HG02885 (cell line): ENCODE data around the gene FBP2.
"Not testable (repeated sequence)": the region's sequence is repeated elsewhere in the genome, so short reads cannot be mapped to it uniquely, and the experiment has no call there.

Experiments used
- ATAC-seq: cut with Tn5 transposase; IDR thresholded peaks from one replicate; pipeline ENCODE4 v1.9.1; 2021; ENCODE audit warnings: mild to moderate bottlenecking; ENCODE audit not compliant: unreplicated experiment, poor library complexity

Gene FBP2

GRCh38 chr9:94566550-94566949 lies 27.1 kb downstream of the FBP2 start:
- ATAC-seq: no peak

DNA sequence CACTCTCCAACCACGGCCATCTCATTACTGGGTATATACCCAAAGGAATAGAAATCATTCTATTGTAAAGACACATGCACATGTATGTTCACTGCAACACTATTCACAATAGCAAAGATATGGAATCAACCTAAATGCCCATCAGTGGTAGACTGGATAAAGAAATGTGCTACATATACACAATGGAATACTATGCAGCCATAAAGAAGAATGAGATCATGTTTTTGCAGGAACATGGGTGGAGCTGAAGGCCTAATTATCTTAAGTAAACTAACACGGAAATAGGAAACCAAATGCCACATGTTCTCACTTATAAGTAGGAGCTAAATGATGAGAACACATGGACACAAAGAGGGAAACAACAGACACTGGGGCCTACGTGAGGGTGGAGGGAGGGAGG lies 29.3 kb downstream of the FBP2 start:
- not testable (repeated sequence) for ATAC-seq

- no peak for ATAC-seq
Observed at GRCh38 chr9:94563548-94563947, 30.1 kb downstream of the FBP2 start.

DNA sequence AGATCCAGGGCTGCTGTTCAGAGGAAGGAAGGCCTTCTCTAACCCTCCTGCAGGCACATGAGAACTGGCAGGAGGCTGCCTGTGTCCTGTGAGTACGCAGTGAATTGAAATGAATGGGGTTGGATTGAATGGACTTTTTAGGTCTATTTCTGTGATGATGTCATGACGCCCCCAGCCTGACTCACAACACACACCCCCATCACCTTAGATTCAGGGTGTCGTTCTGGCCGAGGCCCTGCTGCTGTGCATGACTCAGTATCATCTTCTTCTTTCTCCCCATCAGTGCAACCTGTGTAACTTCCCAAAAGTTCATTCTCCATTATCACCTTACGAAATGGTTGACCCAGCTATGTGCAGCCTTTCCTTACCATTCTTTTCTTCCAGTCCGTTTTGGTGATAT lies 33.4 kb downstream of the FBP2 start:
- no peak for ATAC-seq

GRCh38 chr9:94557376-94557775 lies 36.2 kb downstream of the FBP2 start:
- ATAC-seq: no peak

DNA sequence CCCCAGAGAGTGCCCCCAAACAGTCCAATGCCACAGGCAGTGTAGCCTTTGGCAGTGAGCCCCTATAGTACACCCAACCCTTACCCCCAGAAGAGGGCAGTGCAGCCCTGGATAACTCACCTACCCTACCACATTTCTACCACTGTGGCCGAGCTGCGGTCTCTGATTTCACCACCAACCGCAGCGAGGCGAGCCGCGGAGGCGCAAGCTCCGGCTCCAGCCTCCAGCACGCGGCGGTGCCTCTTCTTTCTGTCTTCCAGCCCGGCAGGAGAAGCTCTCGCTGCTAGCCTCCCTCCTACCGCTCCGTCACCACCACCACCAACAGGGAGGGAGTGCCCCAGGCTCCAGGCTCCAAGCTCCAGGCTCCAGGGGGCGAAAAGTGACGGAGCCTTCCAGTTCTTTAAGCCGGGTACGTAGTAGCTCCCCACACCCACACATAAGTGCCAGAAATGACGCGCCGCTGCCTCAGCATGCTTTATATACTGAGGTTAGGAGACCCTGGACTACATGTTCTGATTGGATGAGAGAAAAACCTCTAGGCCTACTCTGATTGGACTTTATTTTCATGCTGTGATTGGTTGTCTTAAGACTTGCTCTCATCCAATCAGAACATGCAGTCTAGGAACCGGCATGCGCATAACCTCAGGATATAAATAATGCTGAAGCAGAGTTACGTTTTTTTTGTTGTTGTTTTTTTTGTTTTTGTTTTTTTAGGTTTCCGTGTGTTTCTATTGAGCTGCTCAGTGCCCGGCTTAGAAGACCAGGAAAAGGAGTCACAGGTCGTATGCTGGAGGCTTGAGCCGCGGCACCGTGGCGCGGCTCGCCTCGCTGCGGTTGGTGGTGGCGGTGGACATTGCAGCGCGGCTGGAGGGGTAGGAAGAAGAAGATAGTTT lies 38.9 kb downstream of the FBP2 start, which contains the start of gene PCAT7:
Gene PCAT7, plus strand, starts transcription at position 645 of the 893 bp plus-strand sequence.
- no peak for ATAC-seq

GRCh38 chr9:94554078-94554438 lies 39.6 kb downstream of the FBP2 start:
- ATAC-seq: no peak

DNA sequence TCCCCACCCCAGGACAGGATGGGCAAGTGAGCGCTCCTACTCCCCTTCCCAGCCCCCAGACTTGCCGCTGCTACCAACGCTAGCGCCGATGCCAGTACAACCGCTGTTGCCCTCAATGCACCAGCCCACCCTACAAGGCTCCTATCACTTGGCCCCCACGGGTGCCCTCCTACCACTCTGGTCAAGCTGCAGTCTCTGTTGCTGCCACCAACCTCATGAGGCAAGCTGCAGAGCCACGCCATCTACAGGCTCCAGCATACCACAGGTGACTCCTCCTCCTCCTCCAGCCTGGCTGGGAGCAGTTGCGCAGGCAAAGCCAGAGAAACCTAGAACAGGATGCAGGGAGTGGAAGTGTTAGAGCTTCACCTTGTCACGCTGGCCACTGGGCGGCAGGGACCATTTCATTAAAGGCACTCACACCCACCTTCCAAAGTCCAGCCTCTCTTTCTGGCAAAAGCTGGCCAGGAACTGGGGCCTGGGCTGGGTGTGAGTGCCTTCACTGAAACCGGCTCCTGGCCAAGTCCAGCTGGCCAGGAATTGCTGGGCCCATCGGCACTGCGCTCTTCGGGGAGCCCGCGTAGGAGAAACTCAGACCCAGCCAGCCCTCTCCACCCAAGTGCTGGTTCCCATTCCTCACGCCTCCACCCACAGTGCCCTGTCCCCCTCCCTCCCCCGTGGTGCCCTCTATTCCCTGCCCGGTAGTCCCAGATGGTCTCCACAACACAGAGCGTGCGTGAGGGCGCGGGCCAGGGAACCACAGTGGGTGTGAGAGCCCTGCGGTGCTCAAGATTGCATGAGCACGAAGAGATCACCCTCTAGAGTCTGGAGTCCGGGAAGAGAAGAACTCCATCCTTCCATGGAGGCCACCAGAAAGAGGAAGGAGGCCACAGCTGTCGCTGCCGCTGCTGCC lies 40.3 kb downstream of the FBP2 start:
- ATAC-seq: no peak

DNA sequence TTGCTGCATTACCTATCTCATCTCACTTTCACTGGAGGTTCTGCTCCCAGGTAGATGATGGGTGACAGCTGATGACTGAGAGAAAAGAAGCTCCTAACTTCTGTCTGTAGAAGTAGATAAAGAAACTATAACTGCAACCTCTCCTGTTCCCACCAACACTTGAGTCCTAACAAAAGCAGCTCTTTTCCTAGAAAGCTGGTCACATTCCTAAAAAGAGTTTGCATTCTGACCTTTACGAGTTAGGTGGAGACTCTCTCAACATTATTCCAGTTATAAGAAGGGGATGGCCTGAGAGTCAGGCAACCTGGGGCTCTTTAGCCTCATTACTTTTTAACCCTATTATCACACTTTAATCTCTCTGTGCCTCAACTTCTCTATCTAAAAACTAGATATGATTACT lies 47.7 kb downstream of the FBP2 start:
- no peak for ATAC-seq

DNA sequence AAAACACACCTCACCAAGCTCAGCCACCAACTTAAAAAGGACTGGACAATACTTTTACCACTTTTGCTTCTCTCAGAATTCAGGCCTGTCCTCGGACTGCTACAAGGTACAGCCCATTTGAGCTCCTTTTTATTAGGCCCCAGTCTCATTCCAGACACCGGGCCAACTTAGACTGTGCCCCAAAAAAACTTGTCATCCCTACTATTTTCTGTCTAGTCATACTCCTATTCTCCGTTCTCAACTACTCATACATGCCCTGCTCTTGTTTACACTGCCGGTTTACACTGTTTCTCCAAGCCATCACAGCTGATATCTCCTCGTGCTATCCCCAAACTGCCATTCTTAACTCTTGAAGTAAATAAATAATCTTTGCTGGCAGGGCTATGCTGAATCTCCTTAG lies 49.3 kb downstream of the FBP2 start:
- not testable (repeated sequence) for ATAC-seq

DNA sequence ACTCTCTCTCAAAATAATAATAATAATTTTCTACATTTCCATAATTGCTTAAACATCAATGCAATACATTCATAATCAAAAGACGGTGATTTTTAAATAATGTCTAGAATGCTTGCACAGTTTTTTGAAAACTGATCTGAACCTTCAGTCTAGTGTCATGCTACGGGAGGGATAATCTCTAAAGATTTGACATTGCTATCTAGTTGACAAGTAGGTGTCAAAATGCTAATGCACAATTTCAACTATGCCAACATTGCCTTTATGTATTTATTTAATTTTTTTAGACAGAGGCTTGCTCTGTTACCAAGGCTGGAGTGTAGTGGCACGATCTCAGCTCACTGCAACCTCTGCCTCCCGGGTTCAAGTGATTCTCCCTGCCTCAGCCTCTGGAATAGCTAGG lies 54.7 kb downstream of the FBP2 start:
- ATAC-seq: no peak

DNA sequence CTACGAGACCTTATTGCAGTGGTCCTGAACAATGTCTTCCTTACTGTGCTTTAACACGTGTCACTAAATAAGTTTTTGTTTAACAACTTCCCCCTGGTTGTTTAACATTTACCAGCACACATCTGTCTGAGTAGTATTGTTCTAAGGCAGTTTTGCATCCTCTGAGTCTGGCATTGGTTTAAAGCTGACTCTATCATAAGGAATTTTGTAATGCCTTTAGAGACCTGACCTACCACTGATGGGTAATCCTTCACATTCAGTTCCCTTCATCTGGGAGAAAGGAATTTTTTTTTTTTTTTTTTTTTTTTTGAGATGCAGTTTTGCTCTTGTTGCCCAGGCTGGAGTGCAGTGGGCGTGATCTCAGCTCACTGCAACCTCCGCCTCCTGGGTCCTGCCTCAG lies 58.7 kb downstream of the FBP2 start:
- no peak for ATAC-seq

GRCh38 chr9:94533601-94534000 lies 60.0 kb downstream of the FBP2 start:
- ATAC-seq: no peak

DNA sequence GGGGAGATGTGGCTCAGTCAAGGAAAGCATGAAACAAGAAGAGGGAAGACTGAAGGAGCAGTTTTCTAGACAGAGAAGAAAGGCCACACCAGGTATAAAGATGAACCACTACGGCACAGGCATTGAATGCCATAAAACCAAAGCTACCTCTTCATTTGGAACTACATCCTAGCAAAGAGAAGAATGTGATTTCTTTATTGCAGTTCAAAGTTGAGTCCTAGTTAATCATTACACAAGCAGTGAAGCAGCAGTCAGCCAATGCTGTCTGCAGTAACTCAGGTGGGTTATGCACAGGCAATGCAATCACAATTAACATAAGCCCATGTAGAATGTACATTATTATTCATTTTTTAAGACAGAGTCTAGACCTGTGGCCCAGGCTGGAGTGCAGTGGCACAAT lies 60.5 kb downstream of the FBP2 start:
- ATAC-seq: no peak

GRCh38 chr9:94528886-94529285 lies 64.7 kb downstream of the FBP2 start:
- ATAC-seq: no peak

DNA sequence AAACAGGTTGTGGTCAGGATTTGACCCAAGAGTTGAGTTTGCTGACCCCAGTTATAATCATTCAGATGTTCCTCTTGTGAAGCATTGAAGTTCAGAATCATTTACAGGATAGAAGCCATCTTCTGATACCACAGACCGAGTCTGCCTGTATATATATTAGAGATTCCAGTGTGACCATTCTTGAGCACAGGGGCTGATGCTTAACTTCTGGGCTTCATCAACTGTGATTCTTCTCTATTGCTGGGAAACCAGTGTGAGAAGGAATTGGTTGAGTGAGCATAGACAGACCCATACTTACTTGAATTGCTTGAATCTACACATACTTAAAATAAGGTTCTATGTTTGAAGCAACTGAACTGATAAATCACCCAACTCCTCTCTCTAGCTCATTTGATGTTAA lies 66.7 kb downstream of the FBP2 start:
- no peak for ATAC-seq

DNA sequence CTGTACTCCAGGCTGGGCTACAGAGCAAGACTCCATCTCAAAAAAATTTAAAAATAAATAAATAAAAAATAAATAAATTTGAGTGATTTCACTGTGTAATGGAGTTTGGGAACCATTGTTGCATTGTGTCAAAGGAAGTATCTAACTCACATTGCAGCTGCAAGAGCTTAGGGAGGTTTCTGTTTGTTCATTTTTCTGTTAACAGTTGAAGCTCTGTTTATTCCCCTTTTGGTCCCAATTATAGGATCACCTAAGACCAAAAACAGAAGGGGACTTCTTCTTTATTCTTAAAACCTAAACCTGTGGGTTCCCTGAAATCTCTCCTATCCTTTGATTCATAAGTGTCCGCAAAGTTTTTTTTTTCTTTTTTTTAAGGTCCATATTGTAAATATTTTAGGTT lies 67.4 kb downstream of the FBP2 start:
- no peak for ATAC-seq

- ATAC-seq: no peak
Observed at GRCh38 chr9:94525396-94526035, 68.1 kb downstream of the FBP2 start.

DNA sequence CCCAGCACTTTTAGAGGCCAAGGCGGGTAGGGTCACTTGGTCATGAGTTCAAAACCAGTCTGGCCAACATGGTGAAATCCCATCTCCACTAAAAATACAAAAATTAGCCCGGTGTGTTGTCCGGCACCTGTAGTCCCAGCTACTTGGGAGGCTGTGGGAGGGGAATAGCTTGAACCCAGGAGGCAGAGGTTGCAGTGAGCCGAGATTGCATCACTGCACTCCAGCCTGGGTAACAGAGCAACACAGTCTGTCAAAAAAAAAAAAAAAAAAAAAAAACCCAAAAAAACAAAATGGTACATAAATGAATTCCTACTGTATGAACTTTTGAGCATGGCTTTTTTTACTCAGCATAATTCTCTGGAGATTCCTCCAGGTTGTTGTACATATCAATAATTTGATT lies 76.4 kb downstream of the FBP2 start:
- ATAC-seq: no peak

GRCh38 chr9:94514722-94515121 lies 78.9 kb downstream of the FBP2 start:
- no peak for ATAC-seq

GRCh38 chr9:94511955-94512265 lies 81.7 kb downstream of the FBP2 start:
- ATAC-seq: no peak
